ENCODE data around the gene SLC35E1.

SLC35E1 gene

GRCh38 chr19:16575861-16576689 is 3.9 kb upstream of the SLC35E1 start:
- peaks cover 30% of the 10 kb centered on the region for H3K36me3 ChIP-seq (ENCODE audit: control insufficient read depth, insufficient read depth, low read length)
- no peak overlapping the region for H3K4me3 ChIP-seq (ENCODE audit: low read depth, low read length)
- no peaks in the 10 kb centered on the region for H3K27me3 ChIP-seq (ENCODE audit: control insufficient read depth, insufficient read depth, low read length)
- peaks cover 7% of the 10 kb centered on the region for H3K4me1 ChIP-seq (ENCODE audit: control insufficient read depth, insufficient read depth, low read length)
- no peak overlapping the region for H3K9ac ChIP-seq (ENCODE audit: low read depth, low read length)
- no peaks in the 10 kb centered on the region for H3K9me3 ChIP-seq (ENCODE audit: control insufficient read depth, insufficient read depth, low read length)

DNA sequence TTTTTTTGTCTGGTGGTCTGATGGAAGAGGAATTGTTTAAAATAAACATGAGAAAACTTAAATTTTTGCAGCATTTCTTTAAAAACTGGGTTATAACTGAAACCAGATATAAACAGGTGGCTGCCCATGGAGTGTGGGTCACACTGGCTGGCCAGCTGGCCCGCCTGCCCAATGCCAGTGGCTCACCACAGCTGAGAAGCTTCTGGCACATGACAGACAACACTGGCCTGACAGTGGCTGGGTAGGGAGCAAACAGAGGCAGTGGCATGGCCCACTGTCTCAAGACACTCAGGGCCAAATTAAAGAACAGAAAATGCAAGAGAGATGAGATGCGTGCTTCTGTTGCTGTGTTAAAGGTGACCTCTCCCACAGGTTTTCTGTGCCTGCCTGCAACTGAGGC is 3.1 kb upstream of the SLC35E1 start:
- H3K9ac ChIP-seq (ENCODE audit: low read depth, low read length), result no peak overlapping the region
- H3K36me3 ChIP-seq (ENCODE audit: control insufficient read depth, insufficient read depth, low read length), result peaks cover 35% of the 10 kb centered on the region
- H3K27me3 ChIP-seq (ENCODE audit: control insufficient read depth, insufficient read depth, low read length), result no peaks in the 10 kb centered on the region
- no peak overlapping the region for H3K4me3 ChIP-seq (ENCODE audit: low read depth, low read length)
- H3K9me3 ChIP-seq (ENCODE audit: control insufficient read depth, insufficient read depth, low read length), result no peaks in the 10 kb centered on the region
- H3K4me1 ChIP-seq (ENCODE audit: control insufficient read depth, insufficient read depth, low read length), result peaks cover 8% of the 10 kb centered on the region

GRCh38 chr19:16573925-16574324 is 1.7 kb upstream of the SLC35E1 start:
- no peaks in the 10 kb centered on the region for H3K27me3 ChIP-seq (ENCODE audit: control insufficient read depth, insufficient read depth, low read length)
- H3K9ac ChIP-seq (ENCODE audit: low read depth, low read length), result no peak overlapping the region
- H3K4me3 ChIP-seq (ENCODE audit: low read depth, low read length), result peak overlapping the region; percentile 93
- no peaks in the 10 kb centered on the region for H3K9me3 ChIP-seq (ENCODE audit: control insufficient read depth, insufficient read depth, low read length)
- peaks cover 40% of the 10 kb centered on the region for H3K36me3 ChIP-seq (ENCODE audit: control insufficient read depth, insufficient read depth, low read length)
- peaks cover 8% of the 10 kb centered on the region for H3K4me1 ChIP-seq (ENCODE audit: control insufficient read depth, insufficient read depth, low read length)

DNA sequence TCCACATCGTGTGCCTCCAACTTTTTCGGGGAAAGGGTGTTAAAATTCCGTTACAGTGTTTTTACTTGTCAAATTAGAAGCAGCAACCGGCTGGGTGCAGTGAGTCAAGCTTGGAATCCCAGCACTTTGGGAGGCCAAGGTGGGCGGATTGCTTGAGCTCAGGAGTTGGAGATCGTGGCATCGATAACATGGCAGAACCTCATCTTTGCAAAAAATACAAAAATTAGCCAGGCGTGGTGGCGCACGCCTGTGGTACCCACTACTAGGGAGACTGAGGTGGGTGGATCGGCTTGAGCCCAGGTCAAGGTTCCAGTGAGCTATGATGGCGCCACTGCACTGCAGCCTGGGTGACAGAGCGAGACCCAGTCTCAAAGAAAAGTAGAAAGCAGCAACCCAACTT is 1.1 kb upstream of the SLC35E1 start:
- Histone ChIP-seq H3K27me3 (ENCODE audit: control insufficient read depth, insufficient read depth, low read length) (no peaks in the 10 kb centered on the region), H3K36me3 (ENCODE audit: control insufficient read depth, insufficient read depth, low read length) (peaks cover 40% of the 10 kb centered on the region), H3K4me1 (ENCODE audit: control insufficient read depth, insufficient read depth, low read length) (peaks cover 8% of the 10 kb centered on the region), H3K9me3 (ENCODE audit: control insufficient read depth, insufficient read depth, low read length) (no peaks in the 10 kb centered on the region), H3K9ac (ENCODE audit: low read depth, low read length) (peak overlapping the region; percentile 91), H3K4me3 (ENCODE audit: low read depth, low read length) (peak overlapping the region; percentile 93)

- Histone ChIP-seq H3K4me3 (ENCODE audit: low read depth, low read length) (peak overlapping the region; percentile 91), H3K9me3 (ENCODE audit: control insufficient read depth, insufficient read depth, low read length) (no peaks in the 10 kb centered on the region), H3K27me3 (ENCODE audit: control insufficient read depth, insufficient read depth, low read length) (no peaks in the 10 kb centered on the region), H3K4me1 (ENCODE audit: control insufficient read depth, insufficient read depth, low read length) (peaks cover 8% of the 10 kb centered on the region), H3K36me3 (ENCODE audit: control insufficient read depth, insufficient read depth, low read length) (peaks cover 32% of the 10 kb centered on the region), H3K9ac (ENCODE audit: low read depth, low read length) (peak overlapping the region; percentile 86)
Observed at GRCh38 chr19:16571822-16572331, 338 bp downstream of the SLC35E1 start.

GRCh38 chr19:16571283-16571682 is 932 bp downstream of the SLC35E1 start:
- peaks cover 28% of the 10 kb centered on the region for H3K36me3 ChIP-seq (ENCODE audit: control insufficient read depth, insufficient read depth, low read length)
- H3K27me3 ChIP-seq (ENCODE audit: control insufficient read depth, insufficient read depth, low read length), result no peaks in the 10 kb centered on the region

DNA sequence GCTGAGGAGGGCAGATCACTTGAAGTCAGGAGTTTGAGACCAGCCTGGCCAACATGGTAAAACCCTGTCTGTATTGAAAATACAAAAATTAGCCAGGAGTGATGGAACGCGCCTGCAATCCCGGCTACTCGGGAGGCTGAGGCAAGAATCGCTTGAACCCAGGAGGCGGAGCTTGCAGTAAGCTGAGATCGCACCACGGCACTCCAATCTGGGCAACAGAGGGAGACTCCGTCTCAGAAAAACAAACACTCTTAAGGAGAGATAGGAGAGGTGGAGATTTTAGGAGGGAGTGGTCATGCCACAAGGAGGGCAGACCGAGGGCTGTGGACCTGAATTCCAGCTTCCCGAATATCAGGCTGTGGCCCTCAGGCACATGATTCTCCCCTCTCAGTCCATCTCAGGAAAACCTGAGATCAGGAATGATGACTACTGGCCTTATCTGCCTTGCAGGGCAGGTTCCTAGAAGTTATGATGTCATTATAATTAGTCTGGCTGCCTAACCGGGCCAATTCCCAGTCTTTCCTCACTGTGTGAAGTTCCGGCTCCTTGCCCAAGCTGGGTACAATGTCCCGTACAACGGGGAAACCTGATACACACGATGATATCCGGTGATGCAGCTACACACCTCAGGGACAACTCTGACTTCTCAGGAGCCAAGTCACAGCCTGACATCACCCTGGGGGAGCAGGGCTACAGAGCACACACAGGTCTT is 2.5 kb downstream of the SLC35E1 start:
- H3K36me3 ChIP-seq (ENCODE audit: control insufficient read depth, insufficient read depth, low read length), result peaks cover 22% of the 10 kb centered on the region
- H3K9me3 ChIP-seq (ENCODE audit: control insufficient read depth, insufficient read depth, low read length), result no peaks in the 10 kb centered on the region
- H3K4me1 ChIP-seq (ENCODE audit: control insufficient read depth, insufficient read depth, low read length), result peaks cover 8% of the 10 kb centered on the region
- no peaks in the 10 kb centered on the region for H3K27me3 ChIP-seq (ENCODE audit: control insufficient read depth, insufficient read depth, low read length)
- no peak overlapping the region for H3K4me3 ChIP-seq (ENCODE audit: low read depth, low read length)
- H3K9ac ChIP-seq (ENCODE audit: low read depth, low read length), result no peak overlapping the region

More at GRCh38 chr19:16571283-16571682, 932 bp downstream of the SLC35E1 start:
- Histone ChIP-seq H3K9me3 (ENCODE audit: control insufficient read depth, insufficient read depth, low read length) (no peaks in the 10 kb centered on the region), H3K4me1 (ENCODE audit: control insufficient read depth, insufficient read depth, low read length) (peaks cover 8% of the 10 kb centered on the region), H3K9ac (ENCODE audit: low read depth, low read length) (peak overlapping the region; percentile 86), H3K4me3 (ENCODE audit: low read depth, low read length) (peak overlapping the region; percentile 91)

GRCh38 chr19:16566702-16567101 is 5.5 kb downstream of the SLC35E1 start:
- H3K36me3 ChIP-seq (ENCODE audit: control insufficient read depth, insufficient read depth, low read length), result peaks cover 22% of the 10 kb centered on the region
- no peak overlapping the region for H3K9ac ChIP-seq (ENCODE audit: low read depth, low read length)
- no peaks in the 10 kb centered on the region for H3K27me3 ChIP-seq (ENCODE audit: control insufficient read depth, insufficient read depth, low read length)
- H3K9me3 ChIP-seq (ENCODE audit: control insufficient read depth, insufficient read depth, low read length), result no peaks in the 10 kb centered on the region
- peaks cover 2% of the 10 kb centered on the region for H3K4me1 ChIP-seq (ENCODE audit: control insufficient read depth, insufficient read depth, low read length)
- H3K4me3 ChIP-seq (ENCODE audit: low read depth, low read length), result no peak overlapping the region

DNA sequence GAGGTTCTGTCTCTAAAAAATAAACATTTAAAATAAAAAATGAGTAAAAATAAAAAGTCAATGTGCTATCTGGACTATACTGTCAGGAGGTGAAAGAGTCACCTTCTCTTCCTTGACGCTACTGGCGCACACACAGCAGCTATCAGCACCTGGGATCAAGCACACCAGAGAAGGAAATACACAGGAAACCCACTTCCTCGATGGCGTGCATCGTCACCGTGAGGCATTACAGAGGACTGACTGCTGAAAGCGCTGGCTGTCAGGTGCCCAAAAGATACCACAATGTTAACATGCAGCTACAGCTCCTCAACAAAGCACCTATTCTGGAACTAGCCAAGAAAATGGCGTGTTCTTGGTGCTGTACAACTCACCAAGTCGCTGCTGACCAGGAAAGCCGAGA is 6.1 kb downstream of the SLC35E1 start:
- H3K27me3 ChIP-seq (ENCODE audit: control insufficient read depth, insufficient read depth, low read length), result no peaks in the 10 kb centered on the region
- no peak overlapping the region for H3K9ac ChIP-seq (ENCODE audit: low read depth, low read length)
- H3K4me3 ChIP-seq (ENCODE audit: low read depth, low read length), result no peak overlapping the region
- H3K4me1 ChIP-seq (ENCODE audit: control insufficient read depth, insufficient read depth, low read length), result peaks cover 2% of the 10 kb centered on the region
- no peaks in the 10 kb centered on the region for H3K9me3 ChIP-seq (ENCODE audit: control insufficient read depth, insufficient read depth, low read length)
- H3K36me3 ChIP-seq (ENCODE audit: control insufficient read depth, insufficient read depth, low read length), result peaks cover 22% of the 10 kb centered on the region

DNA sequence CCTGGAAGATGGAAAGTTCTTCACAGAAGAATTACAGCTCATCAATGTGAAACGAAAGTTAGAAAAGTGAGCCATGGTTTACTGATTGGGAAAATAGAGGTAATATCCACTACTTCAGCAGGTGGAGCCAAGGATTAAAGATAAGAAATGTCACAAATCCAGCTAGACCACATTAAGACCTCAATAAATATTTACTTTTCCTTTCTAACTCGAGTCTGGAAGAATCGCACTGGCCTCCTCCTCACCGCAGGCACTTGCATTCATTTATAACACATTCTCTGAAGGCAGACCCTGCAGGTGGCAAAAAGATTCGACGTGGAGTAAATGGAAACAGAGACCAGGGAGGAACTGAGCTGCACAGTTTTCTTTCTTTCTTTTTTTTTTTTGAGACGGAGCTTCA is 7.4 kb downstream of the SLC35E1 start:
- Histone ChIP-seq H3K4me3 (ENCODE audit: low read depth, low read length) (no peak overlapping the region), H3K4me1 (ENCODE audit: control insufficient read depth, insufficient read depth, low read length) (no peaks in the 10 kb centered on the region), H3K36me3 (ENCODE audit: control insufficient read depth, insufficient read depth, low read length) (peaks cover 18% of the 10 kb centered on the region), H3K9ac (ENCODE audit: low read depth, low read length) (no peak overlapping the region), H3K9me3 (ENCODE audit: control insufficient read depth, insufficient read depth, low read length) (no peaks in the 10 kb centered on the region), H3K27me3 (ENCODE audit: control insufficient read depth, insufficient read depth, low read length) (no peaks in the 10 kb centered on the region)

- Histone ChIP-seq H3K4me3 (ENCODE audit: low read depth, low read length) (no peak overlapping the region), H3K4me1 (ENCODE audit: control insufficient read depth, insufficient read depth, low read length) (no peaks in the 10 kb centered on the region), H3K36me3 (ENCODE audit: control insufficient read depth, insufficient read depth, low read length) (peaks cover 14% of the 10 kb centered on the region), H3K9me3 (ENCODE audit: control insufficient read depth, insufficient read depth, low read length) (no peaks in the 10 kb centered on the region), H3K9ac (ENCODE audit: low read depth, low read length) (no peak overlapping the region), H3K27me3 (ENCODE audit: control insufficient read depth, insufficient read depth, low read length) (no peaks in the 10 kb centered on the region)
Observed at GRCh38 chr19:16562608-16563025, 9.6 kb downstream of the SLC35E1 start.

- Histone ChIP-seq H3K4me1 (ENCODE audit: control insufficient read depth, insufficient read depth, low read length) (no peaks in the 10 kb centered on the region), H3K4me3 (ENCODE audit: low read depth, low read length) (no peak overlapping the region), H3K36me3 (ENCODE audit: control insufficient read depth, insufficient read depth, low read length) (peaks cover 15% of the 10 kb centered on the region), H3K9me3 (ENCODE audit: control insufficient read depth, insufficient read depth, low read length) (no peaks in the 10 kb centered on the region), H3K9ac (ENCODE audit: low read depth, low read length) (no peak overlapping the region), H3K27me3 (ENCODE audit: control insufficient read depth, insufficient read depth, low read length) (no peaks in the 10 kb centered on the region)
Observed at GRCh38 chr19:16561382-16561781, 10.8 kb downstream of the SLC35E1 start.
